Endothelial cell of umbilical vein (primary cell): ENCODE results near the gene CYP46A1.

ENCODE experiments used
- CTCF ChIP-seq, 2 donors: IDR thresholded peaks; 1 replicate in 1 of 2; 2 replicates in 1 of 2; pipeline ENCODE4 v1.5.1; 2011; ENCODE audit warnings: low read length in 2 of 2, mild to moderate bottlenecking in 2 of 2, moderate library complexity in 2 of 2, control low read depth in 1 of 2, inconsistent platforms in 1 of 2, low read depth in 1 of 2; ENCODE audit not compliant: insufficient read depth in 1 of 2; ENCODE audit errors: extremely low read depth in 1 of 2
- EZH2 ChIP-seq: IDR thresholded peaks from 2 replicates; pipeline ENCODE4 v1.6.1; 2012; ENCODE audit warnings: borderline replicate concordance, low read depth, mild to moderate bottlenecking, moderate library complexity, low read length, inconsistent platforms; ENCODE audit not compliant: severe bottlenecking
- JUN ChIP-seq: IDR thresholded peaks from 2 replicates; pipeline ENCODE4 v1.6.1; 2011; ENCODE audit warnings: borderline replicate concordance, low read depth; ENCODE audit not compliant: insufficient read length, insufficient read depth
- POLR2A ChIP-seq: IDR thresholded peaks from 2 replicates; pipeline ENCODE4 v1.6.1; 2012; ENCODE audit warnings: low read depth, mild to moderate bottlenecking, control low read depth, low read length
- POLR2AphosphoS5 ChIP-seq: IDR thresholded peaks from 2 replicates; pipeline ENCODE4 v1.6.1; 2012; ENCODE audit warnings: low read depth, mild to moderate bottlenecking, control low read depth, low read length, moderate library complexity; ENCODE audit not compliant: insufficient read depth

- TF ChIP-seq CTCF (IDR thresholded peaks at IDR 0.05; ENCODE audit: extremely low read depth in 1 of 2, insufficient read depth in 1 of 2, low read depth in 1 of 2, low read length in 2 of 2) = no peak
- TF ChIP-seq POLR2AphosphoS5 = no peak
- TF ChIP-seq EZH2 = no peak
- TF ChIP-seq JUN = no peak
- TF ChIP-seq POLR2A = no peak
Measured at GRCh38 chr14:99650189-99650588, 33.9 kb upstream of the CYP46A1 start.
